H1 (cell line): Measurements from ENCODE around the gene MYRIP. TPM values are rescaled to one million over a fixed set of nuclear protein-coding genes. Genes with fewer than 3 reads are reported as not detected.
A peak's percentile ranks its signal among the peaks of the same experiment; 100 is the strongest.

Source experiments
- CTCF ChIA-PET: fragments of 300-600 bp; sonication (Branson Sonifier 250); formaldehyde crosslinking; loops from one replicate; lab custom pipeline; 2021; ENCODE audit not compliant: partially characterized antibody; lab: Charles Lee
- POLR2A ChIA-PET: fragments of 300-600 bp; sonication (Branson Sonifier 250); formaldehyde crosslinking; loops from one replicate; lab custom pipeline; 2021; ENCODE audit warnings: inconsistent platforms; ENCODE audit not compliant: partially characterized antibody; lab: Charles Lee
- DNase-seq, 2 experiments: peaks; one replicate each; pipeline versions ENCODE4 v3.0.0 to v3.0.0-alpha.2; 2010 to 2022; ENCODE audit warnings: low spot score in 2 of 2, low read depth in 1 of 2, mixed read lengths in 1 of 2
- FAIRE-seq: peaks from 2 replicates; lab custom pipeline; 2011; peaks lifted over from hg19 to GRCh38; lab: Jason Lieb, UNC
- H2AFZ ChIP-seq: 2 replicates; pipeline ENCODE4 v1.8.1; 2012; ENCODE audit warnings: low read length, inconsistent platforms
- H2AK5ac ChIP-seq: 2 replicates; pipeline ENCODE4 v1.6.1; 2013; ENCODE audit warnings: low read depth, low read length
- H2BK120ac ChIP-seq: replicated peaks from 2 replicates; pipeline ENCODE3; 2013; ENCODE audit warnings: low read depth, low read length, inconsistent platforms
- H2BK12ac ChIP-seq: 2 replicates; pipeline ENCODE4 v1.6.1; 2013; ENCODE audit warnings: low read depth, low read length
- H2BK15ac ChIP-seq: 2 replicates; pipeline ENCODE4 v1.6.1; 2013; ENCODE audit warnings: low read length
- H2BK20ac ChIP-seq: 2 replicates; pipeline ENCODE4 v1.6.1; 2013; ENCODE audit warnings: low read length
- H2BK5ac ChIP-seq: 2 replicates; pipeline ENCODE4 v1.6.1; 2013; ENCODE audit warnings: low read depth, low read length
- H3K14ac ChIP-seq: 2 replicates; pipeline ENCODE4 v1.6.1; 2013; ENCODE audit warnings: inconsistent platforms; ENCODE audit not compliant: insufficient read length
- H3K18ac ChIP-seq: 2 replicates; pipeline ENCODE4 v1.6.1; 2013; ENCODE audit warnings: low read length; ENCODE audit errors: extremely low read depth
- H3K23ac ChIP-seq: 2 replicates; pipeline ENCODE4 v1.6.1; 2013; ENCODE audit warnings: inconsistent platforms; ENCODE audit not compliant: insufficient read length
- H3K23me2 ChIP-seq: 2 replicates; pipeline ENCODE4 v1.6.1; 2013; ENCODE audit warnings: low read depth, low read length
- H3K27ac ChIP-seq: 2 replicates; pipeline ENCODE4 v1.6.1; 2011; ENCODE audit warnings: low read depth, low read length, inconsistent platforms
- H3K27me3 ChIP-seq, 4 experiments: replicated peaks in 1 of 4; 1 replicate in 1 of 4; 2 replicates in 3 of 4; pipeline versions ENCODE4 v1.6.1 to v1.8.1; 2011 to 2013; ENCODE audit warnings: low read length in 3 of 4, mild to moderate bottlenecking in 3 of 4, inconsistent platforms in 2 of 4, mixed read lengths in 2 of 4, moderate library complexity in 1 of 4; ENCODE audit not compliant: control insufficient read depth in 3 of 4, insufficient read depth in 3 of 4; ENCODE audit errors: extremely low read depth in 1 of 4
- H3K36me3 ChIP-seq, 4 experiments: 2 replicates each; pipeline versions ENCODE4 v1.6.1 to v1.8.1; 2011 to 2013; ENCODE audit warnings: mild to moderate bottlenecking in 4 of 4, low read length in 3 of 4, moderate library complexity in 2 of 4, control low read depth in 1 of 4, inconsistent platforms in 1 of 4; ENCODE audit not compliant: insufficient read depth in 4 of 4, control insufficient read depth in 2 of 4
- H3K4ac ChIP-seq: replicated peaks from 2 replicates; pipeline ENCODE3; 2013; ENCODE audit warnings: low read length, low read depth, mixed read lengths, inconsistent platforms; ENCODE audit not compliant: insufficient read length
- H3K4me1 ChIP-seq, 4 experiments: replicated peaks in 1 of 4; 1 replicate in 1 of 4; 2 replicates in 3 of 4; pipeline versions ENCODE4 v1.6.1 to v1.8.1; 2011 to 2013; ENCODE audit warnings: low read length in 3 of 4, inconsistent platforms in 2 of 4, mixed read lengths in 1 of 4; ENCODE audit not compliant: insufficient read depth in 4 of 4, control insufficient read depth in 3 of 4
- H3K4me2 ChIP-seq, 2 experiments: 2 replicates each; pipeline versions ENCODE4 v1.6.1 to v1.8.1; 2011 to 2013; ENCODE audit warnings: low read depth in 2 of 2, low read length in 2 of 2, control low read depth in 1 of 2, inconsistent platforms in 1 of 2, mild to moderate bottlenecking in 1 of 2; ENCODE audit not compliant: insufficient read depth in 1 of 2
- H3K4me3 ChIP-seq, 4 experiments: fragments of 200-600, 300-600 bp in 1 of 4; sonication (generic), shearing (Covaris generic), sonication (Bioruptor Twin) in 1 of 4; 2 replicates each; pipeline versions ENCODE4 v1.5.1 to v1.8.1; 2011 to 2016; ENCODE audit warnings: low read length in 4 of 4, low read depth in 3 of 4, control low read depth in 2 of 4, inconsistent platforms in 2 of 4, mild to moderate bottlenecking in 2 of 4, mixed read lengths in 1 of 4, moderate library complexity in 1 of 4; ENCODE audit not compliant: insufficient read depth in 2 of 4; ENCODE audit errors: extremely low read depth in 1 of 4
- H3K56ac ChIP-seq: replicated peaks from 2 replicates; pipeline ENCODE3; 2013; ENCODE audit warnings: low read depth, mild to moderate bottlenecking, mixed read lengths, low read length, inconsistent platforms; ENCODE audit not compliant: insufficient read length
- H3K79me1 ChIP-seq: 2 replicates; pipeline ENCODE4 v1.6.1; 2013; ENCODE audit warnings: low read depth, low read length, control low read depth
- H3K79me2 ChIP-seq, 2 experiments: 2 replicates each; pipeline versions ENCODE4 v1.6.1 to v1.8.1; 2012 to 2013; ENCODE audit warnings: low read length in 2 of 2, mild to moderate bottlenecking in 2 of 2, inconsistent platforms in 1 of 2; ENCODE audit not compliant: insufficient read depth in 2 of 2, control insufficient read depth in 1 of 2
- H3K9ac ChIP-seq, 4 experiments: replicated peaks in 1 of 4; 1 replicate in 1 of 4; 2 replicates in 3 of 4; pipeline versions ENCODE4 v1.6.1 to v1.8.1; 2011 to 2013; ENCODE audit warnings: low read depth in 3 of 4, low read length in 3 of 4, control low read depth in 2 of 4, mild to moderate bottlenecking in 2 of 4, moderate library complexity in 2 of 4, inconsistent platforms in 1 of 4; ENCODE audit errors: extremely low read depth in 1 of 4
- H3K9me3 ChIP-seq, 2 experiments: 2 replicates each; pipeline versions ENCODE4 v1.6.1 to v1.8.1; 2012 to 2013; ENCODE audit warnings: mild to moderate bottlenecking in 2 of 2, moderate library complexity in 2 of 2, control low read depth in 1 of 2, inconsistent platforms in 1 of 2, low read depth in 1 of 2, low read length in 1 of 2, mixed read lengths in 1 of 2; ENCODE audit not compliant: insufficient read depth in 2 of 2
- H4K20me1 ChIP-seq, 2 experiments: replicated peaks in 1 of 2; 2 replicates each; pipeline versions ENCODE3 to v1.8.1; 2011 to 2013; ENCODE audit warnings: inconsistent platforms in 2 of 2, low read length in 2 of 2, mild to moderate bottlenecking in 1 of 2; ENCODE audit not compliant: insufficient read depth in 2 of 2, control insufficient read depth in 1 of 2
- H4K5ac ChIP-seq: 2 replicates; pipeline ENCODE4 v1.6.1; 2013; ENCODE audit warnings: low read length, low read depth, mixed read lengths, inconsistent platforms; ENCODE audit not compliant: insufficient read length
- H4K8ac ChIP-seq: 2 replicates; pipeline ENCODE4 v1.8.0; 2013; ENCODE audit warnings: mild to moderate bottlenecking, moderate library complexity, low read length, inconsistent platforms; ENCODE audit not compliant: insufficient read depth; ENCODE audit errors: extremely low read depth
- H4K91ac ChIP-seq: replicated peaks from 2 replicates; pipeline ENCODE3; 2013; ENCODE audit warnings: low read length, mixed read lengths, inconsistent platforms; ENCODE audit not compliant: insufficient read length
- EZH2 ChIP-seq: fragments of 200-600 bp; sonication (generic); IDR thresholded peaks from 2 replicates; pipeline ENCODE4 v1.7.1; 2012; ENCODE audit warnings: low read depth, mild to moderate bottlenecking, moderate library complexity, low read length, inconsistent platforms; ENCODE audit not compliant: severe bottlenecking
- SUZ12 ChIP-seq: fragments of 200-600 bp; sonication (generic); IDR thresholded peaks from 2 replicates; pipeline ENCODE4 v1.6.1; 2012; ENCODE audit warnings: mild to moderate bottlenecking, inconsistent platforms, low read length, moderate library complexity, mixed read lengths
- TCF12 ChIP-seq: IDR thresholded peaks from 2 replicates; pipeline ENCODE4 v1.6.1; 2011; ENCODE audit warnings: low read depth, mild to moderate bottlenecking, low read length
- WGBS, 2 experiments: shearing (Covaris generic) in 1 of 2; methylation state at CpG; one replicate each; pipeline versions ENCODE4 v1.1.6 to v1.1.7; 2013 to 2015; ENCODE audit warnings: low lambda C conversion rate in 2 of 2, mixed read lengths in 2 of 2, inconsistent platforms in 1 of 2, low coverage in 1 of 2, missing lambda C conversion rate in 1 of 2; ENCODE audit not compliant: insufficient replicate concordance in 2 of 2, insufficient coverage in 1 of 2, insufficient read length in 1 of 2; ENCODE audit errors: extremely low coverage in 1 of 2, missing lambda C conversion rate in 1 of 2; 5-methylcytosine and 5-hydroxymethylcytosine counted together
- polyA plus RNA-seq, 7 experiments: library from polyadenylated mRNA; depleted of rRNA in 3 of 7; stranded (reverse) in 5 of 7; unstranded in 2 of 7; fragments of >200 nt in 5 of 7; fragments of 200-250 nt in 2 of 7; gene quantifications; 1 replicate in 5 of 7; 2 replicates in 1 of 7; 4 replicates in 1 of 7; pipeline versions ENCODE4 v1.2.1 to v1.2.3, GENCODE V29; 2011 to 2013; ENCODE audit warnings: missing spikeins in 2 of 7, mixed read lengths in 2 of 7
- total RNA-seq: library from RNA; stranded (reverse); fragmentation: NEBNext Ultra II Directional; extraction: Animal tissue kit (Norgen Biotek cat#: 25700); gene quantifications from 2 replicates; pipeline ENCODE4 v1.2.1, GENCODE V29; 2021

MYRIP gene
- total and polyA plus RNA-seq, 2 of the 8 experiments (the other 6 are each of a cell fraction or from before 2014, with no cell fraction given): 0.54 to 4.3 TPM

DNA sequence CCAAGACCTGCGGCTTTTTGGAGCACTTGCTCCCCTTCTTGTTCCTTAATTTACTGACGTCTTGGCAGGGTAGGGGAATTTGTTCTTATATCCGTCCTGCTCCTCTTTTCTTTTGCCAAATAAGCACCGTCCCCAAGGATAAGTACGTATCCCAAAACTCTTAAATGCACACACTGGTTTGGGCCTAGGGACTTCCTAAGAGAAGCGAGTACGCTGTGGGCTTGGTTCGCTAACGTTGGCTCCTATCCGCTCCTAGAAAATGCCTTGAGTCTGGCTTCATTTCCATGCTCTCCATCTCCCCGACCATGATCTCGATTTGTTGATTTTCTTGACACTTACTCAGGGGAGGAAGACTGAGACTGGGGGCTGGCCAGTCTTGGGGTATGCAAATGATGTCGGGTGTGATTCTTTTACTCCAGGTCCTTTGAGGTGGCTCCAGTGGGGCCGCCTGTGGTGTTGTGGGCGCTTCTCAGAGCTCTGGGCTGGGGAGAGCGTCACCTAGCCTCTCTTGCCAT is 1.3 kb downstream of the MYRIP start:
- FAIRE-seq (no peak), DNase-seq (no peak)
- Histone ChIP-seq H2AFZ (0 out of 2 replicates have a peak overlapping the region, but pooled peaks have one; percentile 90), H2BK12ac (no peak overlapping the region), H3K9ac (no peak overlapping the region), H2BK20ac (no peak overlapping the region), H3K14ac (no peak overlapping the region), H3K4me1 (peaks cover 0 to 3% (median 1%) of the 10 kb centered on the region in 4 experiments; a peak in 3 of 7 replicates), H2BK5ac (no peak overlapping the region), H4K5ac (no peak overlapping the region), H4K91ac (no peak overlapping the region), H3K36me3 (no peaks in the 10 kb centered on the region), H3K23me2 (peaks cover 20% of the 10 kb centered on the region)
- CTCF ChIA-PET: interaction anchor here (0.9 to 5.5 kb wide), 6 partner anchors 15 to 369 kb away, joined by 3 to 39 read pairs (median 14); no protein-coding TSS in a partner anchor
- peak; percentile 71 for TF ChIP-seq EZH2
- TF ChIP-seq SUZ12: peak; percentile 12
- TF ChIP-seq TCF12: no peak
- TF ChIP-seq, all 59 proteins: peak for 2
- Histone ChIP-seq H4K20me1 (peaks cover 0 to 4% of the 10 kb centered on the region in 2 experiments), H4K8ac (no peak overlapping the region), H3K4ac (no peak overlapping the region), H3K56ac (no peak overlapping the region), H3K9me3 (no peaks in the 10 kb centered on the region), H2BK15ac (no peak overlapping the region), H3K79me2 (no peaks in the 10 kb centered on the region), H3K23ac (no peak overlapping the region), H3K27me3 (peaks cover 8 to 42% (median 30%) of the 10 kb centered on the region in 4 experiments), H2AK5ac (no peak overlapping the region), H3K18ac (no peak overlapping the region), H3K4me3 (peak overlapping the region; percentile 44 to 70 (median 60); a peak in 5 of 8 replicates), H3K79me1 (no peaks in the 10 kb centered on the region), H3K4me2 (peak overlapping the region; percentile 89), H2BK120ac (no peak overlapping the region), H3K27ac (no peak overlapping the region)
- 15% methylated on average over 16 of the region's 16 CpGs; no CpG with 5 or more reads in 1 of the 2 experiments for WGBS, 2 experiments
- POLR2A ChIA-PET: no interaction called here
